NCI-H146 (cell line): Measurements from ENCODE around the gene SRR.
A peak's percentile ranks its signal among the peaks of the same experiment; 100 is the strongest.

ENCODE experiments used
- DNase-seq: peaks from one replicate; lab custom pipeline; 2025; lab: John Stamatoyannopoulos, UW

SRR gene

DNA sequence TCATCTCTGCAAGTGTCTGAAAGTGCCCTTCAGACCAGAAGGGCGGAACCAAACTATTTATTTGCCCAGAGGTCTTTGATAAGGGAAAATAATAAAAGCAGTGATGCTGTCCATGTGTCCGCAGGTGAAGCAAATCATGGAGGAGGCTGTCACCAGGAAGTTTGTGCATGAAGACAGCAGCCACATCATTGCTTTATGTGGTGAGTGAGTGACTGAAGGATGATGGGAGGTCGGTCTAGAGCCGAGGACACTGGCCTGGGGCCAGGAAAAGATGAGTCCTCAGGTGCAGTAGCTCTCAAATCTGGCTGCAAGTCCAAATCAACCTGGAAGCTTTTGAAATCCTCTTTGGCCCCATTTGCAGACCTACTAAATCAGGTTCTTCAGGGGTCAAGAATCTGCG is 39.7 kb downstream of the SRR start:
- no peak for DNase-seq

DNA sequence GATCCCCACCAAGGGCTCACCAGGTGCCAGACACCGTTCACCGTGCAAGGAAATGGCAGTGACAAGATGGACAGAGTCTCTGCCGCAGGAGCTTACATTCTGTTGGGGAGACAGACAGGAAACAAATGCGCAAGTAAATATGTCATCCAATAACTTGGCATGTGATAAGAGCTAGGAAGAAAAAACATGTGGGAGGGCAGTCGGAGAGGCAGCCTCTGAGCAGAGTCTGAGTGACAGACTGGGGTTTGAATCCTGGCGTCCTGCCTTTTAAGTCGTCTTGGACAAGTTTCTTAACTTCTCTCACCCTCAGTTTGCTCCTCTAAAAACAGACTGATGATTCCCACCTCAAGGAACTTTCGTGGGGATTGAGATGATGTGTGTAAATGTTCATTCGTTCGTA is 40.8 kb downstream of the SRR start:
- DNase-seq, result no peak

DNA sequence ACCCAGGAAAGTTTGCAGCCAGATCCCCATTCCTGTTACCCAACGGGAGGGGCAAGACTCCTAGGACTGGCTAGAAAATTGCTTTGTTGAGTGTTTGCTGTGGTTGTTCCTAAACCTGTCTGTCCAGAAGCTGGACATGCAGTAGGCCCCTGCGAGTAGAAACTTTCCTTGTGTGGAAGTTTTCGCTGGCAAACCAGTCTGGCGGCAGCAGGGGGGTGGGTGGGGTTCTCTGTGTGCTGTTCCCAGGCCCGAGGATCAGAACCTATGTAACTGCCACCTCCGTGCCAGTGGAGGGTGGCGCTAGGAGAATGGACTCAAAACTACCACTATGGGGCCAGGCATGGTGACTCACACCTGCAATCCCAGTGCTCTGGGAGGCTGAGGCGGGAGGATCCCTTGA is 42.7 kb downstream of the SRR start:
- DNase-seq, result no peak

DNA sequence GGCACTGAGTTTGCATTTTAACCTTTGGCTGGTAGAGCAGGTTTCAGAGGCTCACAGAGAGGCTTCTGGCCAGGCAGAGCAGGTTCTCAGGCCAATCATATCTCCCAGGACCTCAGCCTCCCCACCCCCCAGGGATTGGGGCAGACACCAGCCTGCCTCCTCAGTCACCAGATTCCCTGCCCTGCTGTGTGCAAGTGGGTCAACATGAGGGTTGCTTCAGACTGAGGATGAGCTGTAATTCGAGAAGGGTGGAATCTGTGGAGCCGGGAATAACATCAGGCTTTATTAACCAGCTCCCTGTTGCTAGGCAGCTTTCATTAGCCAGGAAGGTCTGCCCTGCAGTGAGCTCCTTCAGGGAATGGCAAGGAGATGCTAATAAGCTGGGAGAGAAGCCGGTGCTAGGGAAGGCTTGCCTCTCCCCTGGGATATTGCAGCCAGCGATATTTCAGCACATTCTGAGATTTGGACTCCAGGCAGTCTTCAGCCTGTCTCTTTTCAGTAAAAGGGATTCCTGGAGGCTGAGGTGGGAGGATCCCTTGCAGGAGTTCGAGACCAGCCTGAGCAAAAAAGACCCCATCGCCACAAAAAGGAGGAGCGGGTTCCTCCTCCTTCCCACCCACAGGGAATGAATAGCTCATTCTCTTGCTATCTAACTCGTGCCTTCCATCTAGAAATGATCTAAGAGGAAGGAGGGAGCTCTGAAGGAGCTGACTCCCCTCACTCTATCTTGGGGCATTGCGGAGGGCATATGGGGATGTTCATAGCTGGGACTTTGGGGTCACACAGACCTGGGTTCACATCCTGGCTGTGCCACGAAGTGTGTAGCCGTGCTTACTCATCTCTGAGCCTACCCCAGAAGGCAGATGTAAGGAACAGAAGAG is 44.3 kb downstream of the SRR start:
- DNase-seq, result peak; percentile 93

DNA sequence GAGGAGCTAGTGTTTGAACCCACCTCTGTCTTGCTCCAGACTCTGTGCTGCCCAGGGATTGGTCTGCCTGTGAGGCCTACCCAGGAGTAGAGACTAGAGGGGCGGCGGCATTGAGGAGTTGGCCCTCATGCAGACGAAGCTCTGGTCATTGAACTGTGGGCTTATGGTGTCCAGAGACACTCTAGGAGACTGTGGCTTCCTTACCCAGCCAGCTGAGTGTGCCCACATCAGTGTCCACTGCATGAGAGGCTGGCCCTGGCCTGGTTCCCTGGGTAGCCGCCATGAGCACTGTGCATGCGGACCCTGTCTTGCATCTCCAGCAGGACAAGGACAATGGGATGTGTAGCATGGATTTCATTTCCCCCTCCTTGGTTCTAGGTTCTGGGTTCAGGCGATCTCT is 47.5 kb downstream of the SRR start:
- DNase-seq, result no peak

DNA sequence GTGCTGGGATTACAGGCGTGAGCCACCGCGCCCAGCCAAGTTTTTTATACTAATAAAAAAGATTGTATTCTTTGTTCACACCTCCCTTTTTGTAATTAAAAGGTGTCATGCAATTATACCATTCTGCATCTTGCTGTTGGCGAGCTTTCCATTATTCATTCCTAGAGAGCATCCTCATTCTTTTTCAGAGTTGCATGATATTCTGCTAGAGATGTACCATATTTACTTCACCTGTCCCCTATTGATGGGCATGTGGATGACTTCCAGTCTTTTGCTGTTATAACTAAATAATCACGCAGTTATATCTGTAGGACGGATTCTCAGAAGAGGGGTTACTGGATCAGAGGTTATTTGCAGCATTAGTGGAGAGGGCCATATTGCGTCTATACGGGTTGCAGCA is 50.6 kb downstream of the SRR start:
- no peak for DNase-seq

DNA sequence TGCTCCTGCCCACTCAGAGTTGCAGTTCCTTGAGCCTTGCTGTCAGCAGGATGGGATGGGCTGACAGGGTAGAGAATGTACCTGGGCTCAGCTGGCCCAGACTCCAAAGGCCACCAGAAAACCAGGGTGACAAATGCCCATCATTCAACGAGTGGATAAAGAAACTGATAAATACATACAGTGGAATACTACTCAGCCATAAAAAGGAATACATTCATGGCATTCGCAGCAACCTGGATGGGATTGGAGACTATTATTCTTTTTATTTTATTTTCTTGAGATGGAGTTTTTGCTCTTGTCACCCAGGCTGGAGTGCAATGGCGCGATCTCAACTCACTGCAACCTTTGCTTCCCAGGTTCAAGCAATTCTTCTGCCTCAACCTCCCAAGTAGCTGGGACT is 53.5 kb downstream of the SRR start:
- no peak for DNase-seq

DNA sequence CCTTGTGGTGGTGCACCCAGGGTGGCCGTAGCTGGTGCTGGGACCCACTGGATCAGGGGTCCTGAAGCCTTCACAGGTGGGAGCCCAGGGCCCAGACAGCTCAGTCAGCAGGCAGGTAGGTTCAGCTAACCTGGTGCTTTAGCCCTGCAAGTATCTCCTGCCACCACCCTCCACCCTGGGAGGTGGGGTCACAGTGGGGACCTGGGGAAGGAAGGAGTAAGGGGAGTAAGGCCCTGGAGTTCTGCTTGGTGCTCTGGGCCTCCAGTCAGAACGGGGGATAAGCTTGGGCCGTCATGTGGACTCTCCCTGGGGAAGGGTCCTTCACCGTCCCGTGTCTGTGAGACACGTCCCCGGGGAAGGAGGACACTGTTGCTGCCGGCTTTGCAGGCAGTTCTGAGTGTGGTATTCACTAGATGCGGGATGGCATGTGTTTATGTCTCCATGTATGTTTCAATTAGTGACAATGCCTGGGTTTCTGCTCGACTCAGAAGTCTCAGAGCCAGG is 54.2 kb downstream of the SRR start:
- DNase-seq, result no peak

DNA sequence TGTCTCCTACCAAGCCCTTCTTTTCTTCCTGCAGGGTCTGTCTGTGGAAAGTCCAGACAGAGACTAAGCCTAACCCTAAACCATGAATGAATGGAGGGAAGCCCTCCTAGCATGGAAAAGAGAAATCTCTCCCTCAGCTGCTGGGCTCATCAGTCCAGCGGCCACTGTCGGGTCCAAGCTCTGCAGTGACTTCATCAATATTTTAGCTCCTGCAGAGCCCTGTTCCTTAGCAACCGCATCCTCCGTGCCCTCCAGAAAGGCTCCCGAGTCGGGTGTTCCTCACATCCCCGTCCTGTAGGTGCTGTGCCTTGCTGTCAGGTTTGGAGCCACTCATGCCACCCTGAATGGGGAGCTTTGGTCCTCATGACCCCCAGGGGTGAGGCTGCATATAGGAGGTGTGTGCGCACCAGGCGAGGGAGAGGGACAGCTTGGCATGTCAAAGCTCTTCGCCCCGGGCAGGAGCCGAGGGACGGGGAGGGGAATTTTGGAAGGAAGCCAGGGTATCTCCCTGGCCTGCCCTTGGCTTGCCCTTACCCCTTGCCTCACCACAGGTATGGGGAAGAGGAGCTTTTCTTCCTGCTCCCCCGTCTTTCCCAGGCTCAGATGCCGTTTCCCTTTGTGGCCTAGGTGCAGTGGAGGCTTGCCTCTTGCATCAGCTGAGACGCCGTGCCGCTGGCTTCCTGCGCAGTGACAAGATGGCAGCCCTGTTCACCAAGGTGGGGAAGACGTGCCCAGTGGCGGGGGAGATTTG is 57.4 kb downstream of the SRR start:
- no peak for DNase-seq

DNA sequence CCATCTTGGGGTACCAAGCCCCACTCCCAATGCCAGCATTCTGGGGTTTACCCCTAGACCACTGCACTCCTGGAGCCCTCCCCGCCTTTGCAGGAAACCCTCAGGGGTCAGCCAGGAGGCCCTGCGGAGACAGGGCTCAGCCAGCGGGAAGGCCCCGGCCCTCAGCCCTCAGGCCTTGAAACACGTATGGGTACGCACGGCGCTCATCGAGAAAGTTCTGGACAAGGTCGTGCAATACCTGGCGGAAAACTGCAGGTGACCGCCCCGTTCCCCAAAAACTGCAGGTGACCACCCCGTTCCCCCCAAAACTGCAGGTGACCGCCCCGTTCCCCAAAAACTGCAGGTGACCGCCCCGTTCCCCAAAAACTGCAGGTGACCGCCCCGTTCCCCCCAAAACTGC is 58.3 kb downstream of the SRR start:
- DNase-seq, result no peak

DNA sequence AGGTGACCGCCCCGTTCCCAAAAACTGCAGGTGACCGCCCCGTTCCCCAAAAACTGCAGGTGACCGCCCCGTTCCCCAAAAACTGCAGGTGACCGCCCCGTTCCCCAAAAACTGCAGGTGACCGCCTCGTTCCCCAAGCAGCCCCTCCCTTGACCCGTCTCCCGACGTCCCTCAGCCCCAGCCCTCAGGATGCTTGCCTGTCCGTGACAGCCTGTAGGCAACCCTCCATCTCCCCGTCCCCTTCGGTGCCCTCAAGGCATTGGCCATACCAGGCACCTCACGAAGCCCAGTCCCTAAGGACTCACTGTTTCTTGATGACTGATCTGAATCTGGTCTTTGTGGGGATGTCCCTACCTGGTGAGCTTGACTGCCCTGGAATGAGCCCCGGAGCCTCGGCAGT is 58.7 kb downstream of the SRR start:
- DNase-seq, result no peak

DNA sequence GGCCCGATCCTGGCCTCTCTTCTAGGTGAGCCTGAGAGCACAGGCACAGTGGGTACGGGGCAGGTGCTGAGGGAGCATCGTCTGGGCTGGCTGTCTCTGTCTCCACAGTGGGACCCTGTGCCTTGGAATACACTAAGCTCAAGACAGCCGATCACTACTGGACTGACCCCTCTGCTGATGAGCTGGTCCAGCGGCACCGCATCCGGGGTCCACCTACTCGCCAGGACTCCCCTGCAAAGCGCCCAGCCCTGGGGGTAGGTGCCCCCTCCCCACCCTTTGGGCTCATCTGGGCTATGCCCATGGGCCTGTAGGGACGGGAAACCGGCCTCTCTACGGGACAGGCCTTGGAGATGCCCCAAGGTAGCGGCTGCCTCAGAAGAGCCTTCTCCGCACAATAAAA is 59.1 kb downstream of the SRR start:
- DNase-seq, result no peak

DNA sequence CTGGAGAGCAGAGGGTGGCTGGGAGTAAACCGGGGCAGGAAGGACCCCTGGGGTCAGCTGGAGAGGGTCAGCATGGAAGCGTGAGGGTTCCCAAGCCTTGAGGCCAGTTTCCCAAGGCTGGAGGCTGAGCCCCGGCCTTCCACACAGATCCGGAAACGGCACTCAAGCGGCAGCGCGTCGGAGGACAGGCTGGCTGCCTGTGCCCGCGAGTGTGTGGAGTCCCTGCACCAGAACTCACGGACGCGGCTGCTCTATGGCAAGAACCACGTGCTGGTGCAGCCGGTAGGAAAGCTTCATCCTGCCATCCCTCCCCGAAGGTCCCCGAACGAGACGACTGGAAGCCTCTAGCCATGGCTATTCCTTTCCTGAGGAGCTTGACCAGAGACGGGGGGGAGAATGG is 59.6 kb downstream of the SRR start:
- no peak for DNase-seq

DNA sequence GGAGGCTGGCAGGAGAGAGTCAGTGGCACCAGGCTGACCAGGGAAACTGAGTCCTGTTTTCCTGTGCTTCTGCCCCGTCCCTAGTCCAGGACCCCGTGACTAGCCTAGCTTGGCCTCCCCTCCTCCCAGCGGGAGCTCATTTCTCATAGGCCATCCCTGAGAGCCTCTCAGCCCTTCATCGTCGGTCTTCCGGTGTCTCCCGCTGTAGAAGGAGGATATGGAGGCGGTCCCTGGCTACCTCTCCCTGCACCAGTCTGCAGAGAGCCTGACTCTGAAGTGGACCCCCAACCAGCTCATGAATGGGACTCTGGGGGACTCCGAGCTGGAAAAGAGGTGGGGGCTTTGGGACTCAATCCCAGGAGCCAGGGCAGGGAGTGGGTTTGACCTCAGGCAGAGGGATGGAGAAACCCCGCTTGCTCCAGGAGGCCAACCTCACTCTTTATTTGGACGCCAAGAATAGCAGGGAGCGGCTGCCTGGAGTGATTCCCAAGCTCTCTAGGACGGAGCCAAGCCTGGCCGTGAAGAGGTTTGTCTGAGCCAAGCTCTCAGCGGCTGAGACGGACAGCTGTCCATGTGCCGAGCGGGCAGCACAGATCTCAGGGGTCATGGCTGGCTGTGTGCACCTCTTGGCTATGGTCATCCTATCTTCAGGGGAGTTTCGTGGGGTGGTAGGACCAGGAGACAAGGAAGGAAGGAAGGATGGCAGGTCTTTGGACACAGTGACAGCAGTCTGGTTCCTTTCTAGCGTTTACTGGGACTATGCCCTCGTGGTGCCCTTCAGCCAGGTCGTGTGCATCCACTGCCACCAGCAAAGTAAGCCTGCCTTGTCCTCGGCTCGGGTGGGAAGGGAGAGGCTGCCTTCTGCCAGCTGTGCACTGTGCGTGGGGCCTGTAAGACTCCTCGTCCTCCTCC is 60.4 kb downstream of the SRR start:
- no peak for DNase-seq

DNA sequence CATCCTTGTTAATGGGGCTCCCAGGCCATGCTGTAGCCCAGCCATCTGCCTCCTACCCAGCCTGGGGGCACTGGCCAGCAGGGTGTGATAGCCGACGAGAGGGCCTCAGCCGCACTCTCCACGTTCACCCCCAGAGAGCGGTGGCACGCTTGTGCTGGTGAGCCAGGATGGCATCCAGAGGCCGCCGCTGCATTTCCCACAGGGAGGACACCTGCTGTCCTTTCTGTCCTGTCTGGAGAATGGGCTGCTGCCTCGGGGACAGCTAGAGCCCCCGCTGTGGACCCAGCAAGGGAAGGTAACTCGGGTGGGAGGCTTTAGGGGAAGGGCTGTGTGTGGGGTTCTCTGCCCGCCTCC is 61.0 kb downstream of the SRR start:
- no peak for DNase-seq

DNA sequence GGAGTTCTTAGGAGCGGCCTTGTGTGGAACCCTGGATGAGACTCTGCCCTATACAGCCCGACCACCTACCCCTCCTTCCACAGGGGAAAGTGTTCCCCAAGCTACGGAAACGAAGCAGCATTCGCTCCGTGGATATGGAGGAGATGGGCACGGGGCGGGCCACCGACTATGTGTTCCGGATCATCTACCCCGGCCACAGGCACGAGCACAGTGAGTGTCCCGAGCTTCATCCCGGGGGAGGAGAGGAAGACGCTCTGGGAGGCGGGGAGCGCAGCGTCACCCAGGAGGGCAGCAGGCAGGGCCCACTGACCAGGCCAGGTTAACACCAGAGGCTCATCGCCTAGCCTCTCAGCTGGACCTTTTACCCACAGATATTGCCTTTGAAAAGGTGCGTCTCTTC is 61.4 kb downstream of the SRR start:
- no peak for DNase-seq

DNA sequence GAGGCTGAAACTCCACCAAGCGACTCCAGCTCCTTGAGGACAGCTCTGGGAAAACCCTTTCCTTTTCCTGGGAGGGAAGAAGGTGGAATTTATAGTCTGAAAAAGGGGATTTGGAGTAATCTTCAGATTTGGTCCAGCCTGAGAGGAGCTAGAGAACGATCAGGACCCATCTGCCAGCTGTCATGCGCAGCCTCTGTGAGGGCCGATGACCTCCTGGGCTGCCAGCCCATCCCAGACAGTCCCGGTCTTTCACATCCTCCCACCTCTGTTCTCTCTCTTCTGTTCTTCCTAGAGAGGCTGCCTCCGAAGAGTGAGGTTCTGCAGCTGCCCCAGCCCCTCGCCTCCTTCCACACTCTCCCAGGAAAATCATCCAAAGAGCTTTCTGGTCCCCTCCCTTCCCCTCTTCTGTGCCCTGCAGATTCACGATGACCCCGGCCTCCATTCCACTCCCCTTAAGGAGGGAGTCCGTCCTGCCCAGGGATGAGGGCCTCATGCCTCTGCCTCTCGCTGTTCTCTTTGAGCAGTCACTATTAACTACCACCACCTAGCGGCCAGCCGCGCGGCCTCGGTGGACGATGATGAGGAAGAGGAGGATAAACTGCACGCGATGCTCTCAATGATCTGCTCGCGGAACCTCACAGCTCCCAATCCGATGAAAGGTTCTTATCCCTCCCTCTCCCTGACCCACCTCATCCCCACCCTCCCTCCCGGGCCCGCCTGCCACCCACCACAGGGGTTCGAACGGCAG is 63.2 kb downstream of the SRR start:
- no peak for DNase-seq

DNA sequence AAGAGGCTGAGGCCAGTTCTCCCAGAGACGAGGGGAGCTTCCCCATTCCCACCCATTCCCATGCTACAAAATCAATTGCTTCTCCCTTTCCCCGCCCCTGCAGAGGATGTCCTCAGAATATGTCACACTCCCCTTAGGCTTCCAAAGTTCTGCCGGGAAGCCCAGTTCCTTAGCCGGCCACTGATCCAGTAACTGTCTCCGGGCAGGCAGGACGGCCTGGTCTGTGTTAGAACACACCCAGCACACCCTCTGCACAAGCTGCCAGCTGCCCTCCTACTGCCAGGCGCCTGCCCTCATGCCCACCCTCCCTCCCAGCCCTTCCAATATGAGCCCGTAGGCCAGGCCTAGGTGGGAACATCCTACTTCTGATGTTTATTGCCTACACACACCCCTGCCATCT is 64.6 kb downstream of the SRR start:
- DNase-seq, result no peak

DNA sequence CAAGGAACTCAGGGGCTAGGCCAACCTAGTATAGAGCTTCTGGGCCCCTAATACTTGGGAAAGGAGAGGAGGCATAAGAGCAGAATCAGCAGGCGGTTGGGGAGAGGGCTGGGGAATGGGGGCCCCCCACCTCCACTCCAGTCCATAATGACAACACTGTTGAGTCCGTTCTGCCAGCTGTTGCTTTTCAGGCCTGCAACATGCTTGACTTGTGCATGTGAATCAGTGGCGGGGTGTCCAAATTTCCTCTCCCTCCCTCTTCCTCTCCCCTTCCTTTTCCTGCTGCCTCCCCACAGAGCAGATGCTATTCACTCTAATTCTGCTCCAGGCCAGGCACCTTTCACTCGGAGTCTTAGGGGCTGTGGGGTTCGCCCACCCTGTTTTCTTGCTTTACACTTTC is 65.3 kb downstream of the SRR start:
- DNase-seq, result no peak

DNA sequence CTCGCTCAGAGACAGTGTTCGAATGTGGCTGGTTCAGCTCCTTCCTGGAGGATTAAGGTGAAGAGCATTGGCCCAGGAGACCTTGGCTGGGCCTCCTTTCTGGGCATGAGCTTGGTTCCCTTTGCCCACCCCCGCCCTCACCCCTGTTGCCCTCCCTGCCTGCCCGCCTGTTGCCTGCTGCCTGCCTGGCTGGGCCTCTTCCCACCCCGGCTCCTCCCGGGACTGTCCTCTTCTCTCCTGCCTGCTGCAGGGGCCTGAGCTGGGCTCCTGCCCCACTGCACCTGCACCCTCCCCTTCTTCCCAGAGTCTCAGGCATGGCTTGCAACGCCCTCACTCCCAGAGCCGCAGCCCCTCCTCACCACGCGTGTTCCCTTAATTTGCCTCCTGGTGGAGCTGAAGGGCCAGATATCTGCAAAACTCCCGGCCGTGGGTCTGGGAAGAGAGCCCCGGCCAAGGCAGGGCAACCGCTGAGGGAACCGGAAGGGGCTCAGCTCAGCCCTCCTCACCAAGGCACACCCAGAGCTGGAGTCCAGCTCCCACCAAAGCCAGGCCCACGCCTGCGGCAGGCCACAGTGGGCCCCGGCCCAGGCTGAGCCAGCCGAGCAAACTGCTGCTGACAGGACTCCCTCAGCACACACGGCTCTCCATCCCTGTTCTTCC is 65.9 kb downstream of the SRR start:
- DNase-seq, result no peak

DNA sequence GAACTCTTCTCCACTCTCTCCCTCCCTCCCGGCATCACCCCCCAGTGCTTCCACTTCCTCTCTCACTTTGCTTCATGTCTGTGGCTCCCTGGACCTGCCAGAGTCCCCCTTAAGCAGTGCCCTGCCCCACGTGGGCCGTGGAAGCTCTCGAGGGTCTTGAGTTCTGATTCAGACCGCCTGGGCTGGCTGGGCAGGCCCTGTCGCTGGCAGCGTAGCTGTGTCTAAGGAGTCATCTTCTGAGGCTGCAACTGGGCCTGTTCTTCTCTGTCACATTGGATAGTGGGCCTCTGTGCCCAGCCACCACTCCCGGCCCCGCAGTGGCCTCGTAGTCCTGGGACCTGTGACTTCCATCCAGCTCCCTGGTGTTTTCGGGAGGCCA is 66.5 kb downstream of the SRR start:
- DNase-seq, result no peak
